MM.1S (cell line): ENCODE results near the gene NDUFAF4.

Source experiments
- DNase-seq: peaks from one replicate; pipeline ENCODE4 v3.0.0-alpha.2; 2015
- H2AFZ ChIP-seq: fragments of 300-600 bp; sonication (generic); 2 replicates; pipeline ENCODE4 v1.6.0; 2016; ENCODE audit warnings: antibody characterized with exemption, low read length
- H3F3A ChIP-seq: fragments of 300-600 bp; sonication (generic); 2 replicates; pipeline ENCODE4 v1.6.1; 2016; ENCODE audit warnings: mild to moderate bottlenecking, antibody characterized with exemption, low read length, moderate library complexity, mixed read lengths; ENCODE audit not compliant: insufficient read depth
- H3K27ac ChIP-seq: fragments of 300-600 bp; sonication (generic); 2 replicates; pipeline ENCODE4 v1.5.1; 2016; ENCODE audit warnings: mild to moderate bottlenecking, low read length
- H3K27me3 ChIP-seq: fragments of 300-600 bp; sonication (generic); replicated peaks from 2 replicates; pipeline ENCODE4 v1.6.0; 2016; ENCODE audit warnings: low read length; ENCODE audit not compliant: insufficient read depth
- H3K36me3 ChIP-seq: fragments of 300-600 bp; sonication (generic); replicated peaks from 2 replicates; pipeline ENCODE4 v1.6.1; 2016; ENCODE audit warnings: mild to moderate bottlenecking, low read length, mixed read lengths; ENCODE audit not compliant: insufficient read depth
- H3K4me1 ChIP-seq: fragments of 300-600 bp; sonication (generic); 2 replicates; pipeline ENCODE4 v1.6.1; 2016; ENCODE audit warnings: low read length, mixed read lengths
- H3K4me2 ChIP-seq: fragments of 300-600 bp; sonication (generic); 2 replicates; pipeline ENCODE4 v1.6.0; 2016; ENCODE audit warnings: low read depth, low read length
- H3K4me3 ChIP-seq: fragments of 300-600 bp; sonication (generic); 2 replicates; pipeline ENCODE4 v1.5.1; 2016; ENCODE audit warnings: low read length, mixed read lengths
- H3K79me2 ChIP-seq: fragments of 300-600 bp; sonication (generic); 2 replicates; pipeline ENCODE4 v1.6.1; 2016; ENCODE audit warnings: mixed run types, low read length, mixed read lengths
- H3K9ac ChIP-seq: fragments of 300-600 bp; sonication (generic); 2 replicates; pipeline ENCODE4 v1.6.1; 2016; ENCODE audit warnings: low read length, mixed read lengths
- H3K9me2 ChIP-seq: fragments of 300-600 bp; sonication (generic); replicated peaks from 2 replicates; pipeline ENCODE4 v1.6.1; 2016; ENCODE audit warnings: mild to moderate bottlenecking, low read length, mixed read lengths; ENCODE audit not compliant: insufficient read depth
- H3K9me3 ChIP-seq: fragments of 300-600 bp; sonication (generic); replicated peaks from 2 replicates; pipeline ENCODE4 v1.6.1; 2016; ENCODE audit warnings: mild to moderate bottlenecking, low read length, mixed read lengths; ENCODE audit not compliant: insufficient read depth
- H4K20me1 ChIP-seq: fragments of 300-600 bp; sonication (generic); 2 replicates; pipeline ENCODE4 v1.6.1; 2016; ENCODE audit warnings: mild to moderate bottlenecking, low read length, moderate library complexity, mixed read lengths; ENCODE audit not compliant: insufficient read depth
- EZH2 ChIP-seq: fragments of 300-600 bp; sonication (generic); optimal IDR thresholded peaks from 2 replicates; pipeline ENCODE3; 2017; ENCODE audit warnings: low read depth, mild to moderate bottlenecking, antibody characterized with exemption, low read length, mixed read lengths
- EZH2phosphoT487 ChIP-seq: fragments of 300-600 bp; sonication (generic); IDR thresholded peaks from 2 replicates; pipeline ENCODE4 v1.6.1; 2018; ENCODE audit warnings: antibody characterized with exemption, low read length
- TF ChIP-seq, protein P1 (sequence below): fragments of 300-600 bp; sonication (generic); IDR thresholded peaks from 2 replicates; pipeline ENCODE4 v1.5.1; 2016; ENCODE audit warnings: antibody characterized with exemption, low read length, mixed read lengths

Gene NDUFAF4

DNA sequence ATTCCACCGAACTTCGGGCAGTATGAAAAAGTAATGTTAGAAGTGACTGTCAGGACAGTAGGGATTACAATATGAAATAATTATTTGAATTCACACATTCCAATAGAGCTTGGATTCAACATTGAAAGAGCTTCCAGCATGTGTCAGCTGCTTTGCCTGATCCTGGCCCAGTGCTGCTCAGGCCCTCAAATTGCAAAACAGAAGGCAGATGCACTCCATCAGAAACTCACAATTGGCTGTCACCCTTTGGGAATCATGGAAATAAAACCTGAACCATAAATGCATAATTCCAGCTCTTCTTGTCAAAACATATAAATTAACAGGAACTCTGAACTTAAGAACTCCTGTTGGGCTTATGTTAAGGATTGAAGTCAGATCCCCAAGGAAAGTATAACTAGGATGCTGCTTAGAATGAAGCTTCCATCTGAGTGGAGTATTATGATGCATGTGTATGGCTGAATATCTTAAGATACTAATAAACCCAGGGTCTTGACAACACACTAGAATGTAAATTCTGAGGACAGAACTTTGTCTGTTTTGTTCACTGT is 1.8 kb upstream of the NDUFAF4 start:
- Histone ChIP-seq H3K9ac (no peak overlapping the region), H3K36me3 (peaks cover 12% of the 10 kb centered on the region; the same call in 1 of the 2 replicates), H2AFZ (no peak overlapping the region), H4K20me1 (no peaks in the 10 kb centered on the region), H3K27me3 (no peaks in the 10 kb centered on the region), H3F3A (peaks cover 15% of the 10 kb centered on the region), H3K9me3 (no peaks in the 10 kb centered on the region), H3K4me3 (no peak overlapping the region), H3K79me2 (peaks cover 30% of the 10 kb centered on the region), H3K9me2 (no peaks in the 10 kb centered on the region), H3K4me1 (peaks cover 20% of the 10 kb centered on the region), H3K4me2 (no peak overlapping the region), H3K27ac (no peak overlapping the region)
- TF ChIP-seq EZH2phosphoT487: no peak
- no peak for TF ChIP-seq EZH2
- TF ChIP-seq, protein P1, sequence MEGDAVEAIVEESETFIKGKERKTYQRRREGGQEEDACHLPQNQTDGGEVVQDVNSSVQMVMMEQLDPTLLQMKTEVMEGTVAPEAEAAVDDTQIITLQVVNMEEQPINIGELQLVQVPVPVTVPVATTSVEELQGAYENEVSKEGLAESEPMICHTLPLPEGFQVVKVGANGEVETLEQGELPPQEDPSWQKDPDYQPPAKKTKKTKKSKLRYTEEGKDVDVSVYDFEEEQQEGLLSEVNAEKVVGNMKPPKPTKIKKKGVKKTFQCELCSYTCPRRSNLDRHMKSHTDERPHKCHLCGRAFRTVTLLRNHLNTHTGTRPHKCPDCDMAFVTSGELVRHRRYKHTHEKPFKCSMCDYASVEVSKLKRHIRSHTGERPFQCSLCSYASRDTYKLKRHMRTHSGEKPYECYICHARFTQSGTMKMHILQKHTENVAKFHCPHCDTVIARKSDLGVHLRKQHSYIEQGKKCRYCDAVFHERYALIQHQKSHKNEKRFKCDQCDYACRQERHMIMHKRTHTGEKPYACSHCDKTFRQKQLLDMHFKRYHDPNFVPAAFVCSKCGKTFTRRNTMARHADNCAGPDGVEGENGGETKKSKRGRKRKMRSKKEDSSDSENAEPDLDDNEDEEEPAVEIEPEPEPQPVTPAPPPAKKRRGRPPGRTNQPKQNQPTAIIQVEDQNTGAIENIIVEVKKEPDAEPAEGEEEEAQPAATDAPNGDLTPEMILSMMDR: no peak
- DNase-seq: no peak

DNA sequence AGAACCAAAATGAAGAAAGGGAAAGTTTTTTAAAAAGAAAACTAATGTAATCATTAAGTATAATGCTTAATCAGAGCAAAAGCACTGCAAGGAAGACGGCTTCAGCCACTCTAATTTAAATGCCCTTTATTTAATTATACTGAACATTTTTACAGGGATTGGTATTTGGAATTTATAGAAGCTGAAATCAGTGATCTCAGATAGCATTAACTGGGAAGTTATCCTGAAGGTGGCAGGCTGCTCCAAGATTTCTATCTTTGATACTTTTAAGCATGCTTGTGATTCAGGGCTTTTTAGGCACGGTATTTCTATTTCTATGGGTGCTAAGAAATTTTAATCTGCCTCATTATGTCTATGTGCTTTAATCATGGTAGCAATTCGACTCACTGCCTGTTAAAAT is 1.3 kb upstream of the NDUFAF4 start:
- Histone ChIP-seq H3K79me2 (peaks cover 35% of the 10 kb centered on the region), H3K4me3 (peak overlapping the region; percentile 99), H3K9me3 (no peaks in the 10 kb centered on the region), H3K4me2 (peak overlapping the region; percentile 93), H3K4me1 (peaks cover 20% of the 10 kb centered on the region), H3K27ac (peak overlapping the region; percentile 98; the same call in 1 of the 2 replicates), H2AFZ (peak overlapping the region; percentile 90; the same call in 1 of the 2 replicates), H3K27me3 (no peaks in the 10 kb centered on the region), H3K9me2 (no peaks in the 10 kb centered on the region), H3K36me3 (peaks cover 14% of the 10 kb centered on the region; the same call in 1 of the 2 replicates), H3F3A (peaks cover 15% of the 10 kb centered on the region), H4K20me1 (no peaks in the 10 kb centered on the region), H3K9ac (peak overlapping the region; percentile 98; the same call in 1 of the 2 replicates)
- TF ChIP-seq, protein P1: peak; percentile 55
- TF ChIP-seq EZH2: no peak
- peak; percentile 47 for DNase-seq

DNA sequence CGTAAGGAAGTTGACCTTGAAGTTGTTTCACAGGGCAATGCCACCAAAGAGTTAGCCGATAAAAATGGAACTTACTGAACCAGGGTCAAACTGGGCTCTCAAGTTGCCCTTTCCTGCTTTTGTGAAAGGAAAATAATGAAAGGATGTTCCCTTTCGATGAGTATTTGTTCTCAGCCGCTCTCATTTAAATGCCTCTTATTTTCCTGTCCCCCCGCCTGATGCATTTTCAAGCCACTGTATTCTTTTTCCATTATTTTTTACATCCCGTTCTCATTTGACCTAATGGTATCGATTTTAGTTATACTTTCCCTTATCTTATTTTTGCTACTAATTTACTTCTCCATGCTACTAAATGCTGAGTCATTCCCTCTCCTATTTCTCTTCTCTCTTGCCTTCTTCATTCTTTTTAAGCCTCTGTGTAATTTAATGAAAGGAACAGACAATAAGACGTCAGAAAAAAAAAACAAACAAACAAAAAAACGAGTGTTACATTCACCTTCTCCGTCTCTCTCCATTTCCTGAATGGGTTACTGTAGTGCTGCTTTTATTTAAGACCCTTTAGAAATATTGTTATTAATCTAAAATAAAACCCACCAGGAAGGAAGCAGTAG is 655 bp upstream of the NDUFAF4 start:
- Histone ChIP-seq H3K27me3 (no peaks in the 10 kb centered on the region), H3K79me2 (peaks cover 42% of the 10 kb centered on the region), H3K9me2 (no peaks in the 10 kb centered on the region), H3K4me1 (peaks cover 20% of the 10 kb centered on the region), H4K20me1 (no peaks in the 10 kb centered on the region), H3F3A (peaks cover 15% of the 10 kb centered on the region), H3K4me3 (peak overlapping the region; percentile 99), H3K27ac (peak overlapping the region; percentile 98), H3K4me2 (peak overlapping the region; percentile 93), H3K36me3 (peaks cover 16% of the 10 kb centered on the region; the same call in 1 of the 2 replicates), H2AFZ (peak overlapping the region; percentile 90), H3K9ac (peak overlapping the region; percentile 98), H3K9me3 (no peaks in the 10 kb centered on the region)
- DNase-seq: no peak
- no peak for TF ChIP-seq EZH2phosphoT487
- TF ChIP-seq, protein P1: no peak
- no peak for TF ChIP-seq EZH2
